K562 (cell line): ENCODE measurements around the gene TCF19. TPM values are rescaled to one million over a fixed set of nuclear protein-coding genes. Genes with fewer than 3 reads are reported as not detected.

ENCODE experiments used
- AFF4 ChIP-seq: sonication (generic); formaldehyde crosslinking; IDR thresholded peaks from 2 replicates; pipeline ENCODE4 v1.8.0; 2023; ENCODE audit warnings: mild to moderate bottlenecking, missing genetic modification reagents
- BRCA1 ChIP-seq, 2 experiments: fragments of 450-650 bp in 1 of 2; sonication (generic) in 1 of 2; formaldehyde crosslinking in 1 of 2; IDR thresholded peaks; 2 replicates each; pipeline versions ENCODE4 v1.5.0 to v1.6.1; 2017 to 2020; ENCODE audit warnings: mild to moderate bottlenecking in 1 of 2, missing genetic modification reagents in 1 of 2
- FOXK2 ChIP-seq, 2 experiments: fragments of 450-650 bp; IDR thresholded peaks in 1 of 2; conservative IDR thresholded peaks in 1 of 2; 2 replicates each; pipeline ENCODE4 v1.6.1; 2016; ENCODE audit warnings: low read depth in 2 of 2, mild to moderate bottlenecking in 1 of 2
- HCFC1 ChIP-seq: IDR thresholded peaks from 2 replicates; pipeline ENCODE4 v1.6.1; 2012; ENCODE audit warnings: low read depth, low read length, improper control_type of control experiment
- NELFE ChIP-seq: IDR thresholded peaks from 2 replicates; pipeline ENCODE4 v1.6.1; 2011; ENCODE audit warnings: mild to moderate bottlenecking; ENCODE audit not compliant: insufficient read depth, insufficient read length
- NR4A1 ChIP-seq, 2 experiments: fragments of 250-450 bp in 1 of 2; fragments of 450-650 bp in 1 of 2; sonication (Bioruptor Pico) in 1 of 2; IDR thresholded peaks; 2 replicates each; pipeline versions ENCODE4 v1.4.0 to v1.6.1; 2016 to 2020; ENCODE audit warnings: mild to moderate bottlenecking in 2 of 2, missing compliant biosample characterization in 1 of 2, missing genetic modification characterization in 1 of 2, moderate library complexity in 1 of 2
- SPI1 ChIP-seq: IDR thresholded peaks from 2 replicates; pipeline ENCODE4 v1.6.1; 2011; ENCODE audit warnings: low read depth, low read length, control low read depth, borderline replicate concordance
- TEAD4 ChIP-seq, 2 experiments: sonication (generic) in 1 of 2; formaldehyde crosslinking in 1 of 2; IDR thresholded peaks; 2 replicates each; pipeline versions ENCODE4 v1.6.1 to v1.8.0; 2012 to 2022; ENCODE audit warnings: borderline replicate concordance in 1 of 2, inconsistent platforms in 1 of 2, low read length in 1 of 2, mild to moderate bottlenecking in 1 of 2, missing genetic modification reagents in 1 of 2
- YBX1 ChIP-seq: fragments of 450-650 bp; IDR thresholded peaks from 2 replicates; pipeline ENCODE4 v1.7.1; 2016; ENCODE audit warnings: mild to moderate bottlenecking
- ZKSCAN8 ChIP-seq: fragments of 200-800 bp; sonication (Bioruptor generic); IDR thresholded peaks from 2 replicates; pipeline ENCODE4 v1.6.1; 2016; ENCODE audit warnings: missing genetic modification characterization, missing compliant biosample characterization
- ZNF184 ChIP-seq: sonication (generic); formaldehyde crosslinking; IDR thresholded peaks from 2 replicates; pipeline ENCODE4 v1.5.0; 2020; ENCODE audit warnings: missing genetic modification reagents
- ZNF561 ChIP-seq: fragments of 450-650 bp; formaldehyde crosslinking; conservative IDR thresholded peaks from 2 replicates; pipeline ENCODE4 v1.4.0; 2020; ENCODE audit warnings: mild to moderate bottlenecking, moderate library complexity
- ZNF766 ChIP-seq: fragments of 200-800 bp; sonication (Bioruptor generic); conservative IDR thresholded peaks from 2 replicates; pipeline ENCODE4 v1.6.1; 2016; ENCODE audit warnings: missing genetic modification characterization, missing compliant biosample characterization
- polyA plus RNA-seq, 8 experiments: library from polyadenylated mRNA; depleted of rRNA in 4 of 8; stranded (reverse) in 5 of 8; unstranded in 3 of 8; fragments of >200 nt; fragmentation: Nextera tagmentation in 2 of 8; fragmentation: Illumina TruSeq in 1 of 8; extraction: Ambion mirVana in 2 of 8; extraction: Trizol in 1 of 8; gene quantifications; 2 replicates each; pipeline versions ENCODE4 v1.2.1 to v1.2.3, GENCODE V29; 2011 to 2014; ENCODE audit warnings: inconsistent platforms in 1 of 8, missing spikeins in 1 of 8
- total RNA-seq, 7 experiments: library from RNA; depleted of rRNA in 6 of 7; stranded (reverse); fragments of >200 nt in 6 of 7; fragmentation: Illumina TruSeq in 2 of 7; extraction: Trizol in 2 of 7; gene quantifications; 2 replicates each; pipeline versions ENCODE4 v1.2.1 to v1.2.3, GENCODE V29; 2011 to 2021; ENCODE audit warnings: low replicate concordance in 1 of 7
- TF ChIP-seq, protein P1 (sequence below), 2 experiments: fragments of 200-800 bp in 1 of 2; sonication (Bioruptor generic) in 1 of 2; sonication (generic) in 1 of 2; formaldehyde crosslinking in 1 of 2; IDR thresholded peaks in 1 of 2; conservative IDR thresholded peaks in 1 of 2; 2 replicates each; pipeline versions ENCODE4 v1.5.0 to v1.6.1; 2016 to 2020; ENCODE audit warnings: missing compliant biosample characterization in 1 of 2, missing genetic modification characterization in 1 of 2, missing genetic modification reagents in 1 of 2
- TF ChIP-seq, protein P2 (sequence below): fragments of 250-450 bp; sonication (Bioruptor Pico); IDR thresholded peaks from 2 replicates; pipeline ENCODE4 v1.4.0; 2020; ENCODE audit warnings: mild to moderate bottlenecking, moderate library complexity

TCF19 gene
- total and polyA plus RNA-seq, 9 of the 15 experiments (the other 6 are each of a cell fraction or from before 2014, with no cell fraction given): 4.2 to 42.5 (median 25.7) TPM

GRCh38 chr6:31114970-31115849, 43.2 kb upstream of the TCF19 start (continued):
- TF ChIP-seq AFF4 (CRISPR knock-in tag) (no peak), ZNF184 (CRISPR knock-in tag) (no peak), ZKSCAN8 (CRISPR knock-in tag) (no peak), ZNF561 (CRISPR knock-in tag) (no peak), HCFC1 (no peak), BRCA1 (IDR thresholded peaks at IDR 0.05) (no peak), BRCA1 (CRISPR knock-in tag; IDR thresholded peaks at IDR 0.05) (no peak), NELFE (no peak), TEAD4 (IDR thresholded peaks at IDR 0.05; ENCODE audit: low read length) (no peak), TEAD4 (CRISPR knock-in tag; IDR thresholded peaks at IDR 0.05; ENCODE audit: borderline replicate concordance) (no peak), ZNF766 (CRISPR knock-in tag) (no peak), SPI1 (no peak), FOXK2 (conservative IDR thresholded peaks at IDR 0.05 in 1 of 2, IDR thresholded peaks at IDR 0.05 in 1 of 2; ENCODE audit: low read depth in 2 of 2) (0 out of 4 replicates have a peak, but pooled peaks of 1 of the 2 experiments have one; percentile 36), NR4A1 (CRISPR knock-in tag; IDR thresholded peaks at IDR 0.05) (no peak), NR4A1 (tag; IDR thresholded peaks at IDR 0.05) (0 out of 2 replicates have a peak, but pooled peaks have one; percentile 24), YBX1 (no peak)
- TF ChIP-seq, protein P1, sequence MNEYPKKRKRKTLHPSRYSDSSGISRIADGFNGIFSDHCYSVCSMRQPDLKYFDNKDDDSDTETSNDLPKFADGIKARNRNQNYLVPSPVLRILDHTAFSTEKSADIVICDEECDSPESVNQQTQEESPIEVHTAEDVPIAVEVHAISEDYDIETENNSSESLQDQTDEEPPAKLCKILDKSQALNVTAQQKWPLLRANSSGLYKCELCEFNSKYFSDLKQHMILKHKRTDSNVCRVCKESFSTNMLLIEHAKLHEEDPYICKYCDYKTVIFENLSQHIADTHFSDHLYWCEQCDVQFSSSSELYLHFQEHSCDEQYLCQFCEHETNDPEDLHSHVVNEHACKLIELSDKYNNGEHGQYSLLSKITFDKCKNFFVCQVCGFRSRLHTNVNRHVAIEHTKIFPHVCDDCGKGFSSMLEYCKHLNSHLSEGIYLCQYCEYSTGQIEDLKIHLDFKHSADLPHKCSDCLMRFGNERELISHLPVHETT (CRISPR knock-in tag; conservative IDR thresholded peaks at IDR 0.05 in 1 of 2, IDR thresholded peaks at IDR 0.05 in 1 of 2): no peak
- TF ChIP-seq, protein P2, sequence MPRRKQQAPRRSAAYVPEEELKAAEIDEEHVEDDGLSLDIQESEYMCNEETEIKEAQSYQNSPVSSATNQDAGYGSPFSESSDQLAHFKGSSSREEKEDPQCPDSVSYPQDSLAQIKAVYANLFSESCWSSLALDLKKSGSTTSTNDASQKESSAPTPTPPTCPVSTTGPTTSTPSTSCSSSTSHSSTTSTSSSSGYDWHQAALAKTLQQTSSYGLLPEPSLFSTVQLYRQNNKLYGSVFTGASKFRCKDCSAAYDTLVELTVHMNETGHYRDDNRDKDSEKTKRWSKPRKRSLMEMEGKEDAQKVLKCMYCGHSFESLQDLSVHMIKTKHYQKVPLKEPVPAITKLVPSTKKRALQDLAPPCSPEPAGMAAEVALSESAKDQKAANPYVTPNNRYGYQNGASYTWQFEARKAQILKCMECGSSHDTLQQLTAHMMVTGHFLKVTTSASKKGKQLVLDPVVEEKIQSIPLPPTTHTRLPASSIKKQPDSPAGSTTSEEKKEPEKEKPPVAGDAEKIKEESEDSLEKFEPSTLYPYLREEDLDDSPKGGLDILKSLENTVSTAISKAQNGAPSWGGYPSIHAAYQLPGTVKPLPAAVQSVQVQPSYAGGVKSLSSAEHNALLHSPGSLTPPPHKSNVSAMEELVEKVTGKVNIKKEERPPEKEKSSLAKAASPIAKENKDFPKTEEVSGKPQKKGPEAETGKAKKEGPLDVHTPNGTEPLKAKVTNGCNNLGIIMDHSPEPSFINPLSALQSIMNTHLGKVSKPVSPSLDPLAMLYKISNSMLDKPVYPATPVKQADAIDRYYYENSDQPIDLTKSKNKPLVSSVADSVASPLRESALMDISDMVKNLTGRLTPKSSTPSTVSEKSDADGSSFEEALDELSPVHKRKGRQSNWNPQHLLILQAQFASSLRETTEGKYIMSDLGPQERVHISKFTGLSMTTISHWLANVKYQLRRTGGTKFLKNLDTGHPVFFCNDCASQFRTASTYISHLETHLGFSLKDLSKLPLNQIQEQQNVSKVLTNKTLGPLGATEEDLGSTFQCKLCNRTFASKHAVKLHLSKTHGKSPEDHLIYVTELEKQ (CRISPR knock-in tag): no peak
